DMS79 treated with DMSO at 0.1 percent for 48 hours (cell line): ENCODE results near the gene GABBR2.

ENCODE experiments used
- DNase-seq: peaks from one replicate; lab custom pipeline; 2025; lab: John Stamatoyannopoulos, UW

GABBR2 gene

GRCh38 chr9:98634685-98635336 is 73.9 kb downstream of the GABBR2 start:
- DNase-seq, result no peak

GRCh38 chr9:98632839-98633238 is 75.9 kb downstream of the GABBR2 start:
- DNase-seq, result no peak

GRCh38 chr9:98627296-98627695 is 81.4 kb downstream of the GABBR2 start:
- no peak for DNase-seq

GRCh38 chr9:98625728-98626127 is 83.0 kb downstream of the GABBR2 start:
- DNase-seq, result no peak

- DNase-seq, result no peak
These were observed 88.9 kb downstream of the GABBR2 start for GRCh38 chr9:98619788-98620187.

- no peak for DNase-seq
These were observed 93.1 kb downstream of the GABBR2 start for GRCh38 chr9:98615633-98616032.

- no peak for DNase-seq
These were observed 93.8 kb downstream of the GABBR2 start for GRCh38 chr9:98614941-98615340.

- DNase-seq, result no peak
These were observed 96.5 kb downstream of the GABBR2 start for GRCh38 chr9:98612061-98612752.

GRCh38 chr9:98611319-98611718 is 97.4 kb downstream of the GABBR2 start:
- DNase-seq, result no peak

- no peak for DNase-seq
These were observed 98.0 kb downstream of the GABBR2 start for GRCh38 chr9:98610711-98611110.

GRCh38 chr9:98610211-98610610 is 98.5 kb downstream of the GABBR2 start:
- no peak for DNase-seq

- no peak for DNase-seq
These were observed 99.1 kb downstream of the GABBR2 start for GRCh38 chr9:98609646-98610045.

GRCh38 chr9:98607787-98608186 is 100.9 kb downstream of the GABBR2 start:
- DNase-seq, result no peak

- DNase-seq, result no peak
These were observed 101.6 kb downstream of the GABBR2 start for GRCh38 chr9:98607152-98607551.

GRCh38 chr9:98606730-98607129 is 102.0 kb downstream of the GABBR2 start:
- DNase-seq, result no peak

GRCh38 chr9:98605116-98605515 is 103.6 kb downstream of the GABBR2 start:
- no peak for DNase-seq

- DNase-seq, result no peak
These were observed 104.8 kb downstream of the GABBR2 start for GRCh38 chr9:98603821-98604383.

- DNase-seq, result no peak
These were observed 105.8 kb downstream of the GABBR2 start for GRCh38 chr9:98602839-98603500.

GRCh38 chr9:98600631-98601030 is 108.1 kb downstream of the GABBR2 start:
- DNase-seq, result no peak

- no peak for DNase-seq
These were observed 109.0 kb downstream of the GABBR2 start for GRCh38 chr9:98599566-98600216.

GRCh38 chr9:98598861-98599260 is 109.9 kb downstream of the GABBR2 start:
- no peak for DNase-seq

GRCh38 chr9:98597236-98597771 is 111.4 kb downstream of the GABBR2 start:
- no peak for DNase-seq
